ENCODE measurements around the gene ATG5.
"Not testable (repeated sequence)": the region's sequence is repeated elsewhere in the genome, so short reads cannot be mapped to it uniquely, and the experiment has no call there.

ATG5 gene

DNA sequence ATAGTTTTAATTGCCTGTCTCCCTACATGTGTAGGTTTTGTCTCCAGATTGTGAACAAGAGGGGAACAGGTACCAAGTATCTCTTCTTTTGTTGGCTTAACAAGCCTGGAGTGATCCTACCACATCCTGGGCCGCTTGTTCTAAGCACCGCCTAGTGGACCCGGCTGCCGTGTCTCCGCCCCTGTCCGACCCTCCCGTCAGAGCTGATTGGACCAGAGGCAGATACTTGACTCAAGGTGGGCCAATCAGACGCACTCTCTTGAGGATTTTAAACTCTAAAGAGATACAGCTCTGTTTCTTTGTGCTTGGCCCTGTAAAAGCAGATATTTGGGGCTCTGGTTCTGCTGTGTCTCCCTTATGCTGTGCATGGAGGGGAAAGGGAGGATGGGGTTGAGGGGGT, 171.2 kb downstream of the ATG5 start:
- DNase-seq (ENCODE audit: low spot score) = no peak

- no peak for DNase-seq (ENCODE audit: low spot score)
Observed at GRCh38 chr6:106152952-106153351, 172.6 kb downstream of the ATG5 start.

- not testable (repeated sequence) for DNase-seq (ENCODE audit: low spot score)
Observed at GRCh38 chr6:106152476-106152875, 173.1 kb downstream of the ATG5 start.

DNA sequence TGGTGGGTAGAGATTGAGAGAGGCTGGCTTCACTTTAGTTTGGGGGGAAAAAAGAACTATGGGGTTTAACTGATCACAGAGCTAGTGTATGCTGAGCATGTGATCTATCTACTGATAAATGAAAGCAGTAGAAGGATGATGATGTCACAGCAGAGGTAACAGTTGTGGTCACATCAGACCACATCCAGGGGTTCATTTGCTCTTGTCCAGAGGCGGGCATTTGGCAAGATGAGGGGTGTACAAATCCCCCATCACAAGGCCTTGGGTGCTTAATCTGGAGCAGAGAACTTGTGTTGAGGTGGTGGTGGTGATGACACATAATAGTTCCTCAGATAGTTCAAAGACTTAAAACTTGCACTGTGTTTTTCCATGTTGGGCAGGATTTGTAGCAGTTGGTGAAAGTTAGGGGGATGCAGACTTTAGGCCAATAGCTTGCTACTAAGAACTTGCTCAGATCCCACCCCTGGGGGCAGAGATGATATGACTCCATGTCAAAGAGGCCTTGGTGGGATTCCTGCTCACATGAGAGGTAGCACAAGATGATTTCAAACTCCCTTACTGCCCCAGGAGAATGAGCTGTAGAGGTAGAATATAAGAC, 176.0 kb downstream of the ATG5 start:
- no peak for DNase-seq (ENCODE audit: low spot score)

- no peak for DNase-seq (ENCODE audit: low spot score)
Observed at GRCh38 chr6:106147476-106147875, 178.1 kb downstream of the ATG5 start.

GRCh38 chr6:106146852-106147351, 178.7 kb downstream of the ATG5 start:
- no peak for DNase-seq (ENCODE audit: low spot score)

DNA sequence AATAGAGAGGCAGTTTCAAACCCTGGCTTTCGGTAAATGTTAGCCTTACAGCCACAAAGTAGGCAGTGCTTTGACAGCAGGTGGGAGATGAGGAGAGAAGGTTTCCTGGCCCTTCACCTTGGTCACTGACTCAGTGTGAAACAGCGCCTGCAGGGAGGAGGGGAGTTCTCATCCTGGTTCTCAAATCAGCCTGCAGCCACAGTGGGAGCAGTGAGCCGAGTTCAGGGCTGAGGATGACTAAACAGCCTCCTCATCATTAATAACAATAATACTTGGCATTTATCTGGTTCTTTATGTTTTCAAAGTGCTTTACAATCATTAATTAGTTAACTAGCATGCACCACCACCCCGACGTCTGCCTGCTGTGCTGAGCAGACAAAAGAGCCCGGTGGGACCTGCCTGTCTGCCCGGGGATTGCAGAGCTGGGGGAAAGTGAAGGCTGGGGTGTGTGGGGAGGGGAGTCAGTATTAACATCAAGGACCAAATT, 179.8 kb downstream of the ATG5 start:
- DNase-seq (ENCODE audit: low spot score) = no peak

GRCh38 chr6:106145144-106145543, 180.4 kb downstream of the ATG5 start:
- no peak for DNase-seq (ENCODE audit: low spot score)

- no peak for DNase-seq (ENCODE audit: low spot score)
Observed at GRCh38 chr6:106143665-106144064, 181.9 kb downstream of the ATG5 start.

DNA sequence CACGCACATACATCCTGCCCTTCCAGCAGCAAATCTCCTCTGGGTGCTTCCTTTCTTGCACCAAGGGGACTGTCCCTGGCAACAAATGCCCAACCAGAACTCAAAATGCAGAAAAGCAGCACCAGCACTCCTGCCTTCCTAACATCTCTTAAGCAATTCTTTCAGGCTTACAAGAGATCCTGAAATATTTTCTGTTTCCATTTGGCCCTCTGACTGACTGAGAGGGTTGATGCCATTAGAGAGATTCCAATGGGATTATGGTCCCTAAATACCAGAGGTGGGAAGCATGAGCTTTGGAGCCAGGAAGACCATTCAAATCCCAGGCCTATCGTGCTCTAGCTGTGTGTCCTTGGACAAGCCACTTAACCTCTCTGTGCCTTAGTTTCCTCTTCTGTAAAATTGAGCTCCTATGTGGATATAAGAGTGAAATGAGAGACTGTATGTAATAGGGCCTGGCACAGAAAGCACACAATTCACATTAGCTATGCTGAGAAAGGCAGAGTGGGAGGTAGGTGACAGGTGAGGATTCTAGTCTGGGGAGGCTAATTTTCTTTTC, 182.6 kb downstream of the ATG5 start:
- no peak for DNase-seq (ENCODE audit: low spot score)

DNA sequence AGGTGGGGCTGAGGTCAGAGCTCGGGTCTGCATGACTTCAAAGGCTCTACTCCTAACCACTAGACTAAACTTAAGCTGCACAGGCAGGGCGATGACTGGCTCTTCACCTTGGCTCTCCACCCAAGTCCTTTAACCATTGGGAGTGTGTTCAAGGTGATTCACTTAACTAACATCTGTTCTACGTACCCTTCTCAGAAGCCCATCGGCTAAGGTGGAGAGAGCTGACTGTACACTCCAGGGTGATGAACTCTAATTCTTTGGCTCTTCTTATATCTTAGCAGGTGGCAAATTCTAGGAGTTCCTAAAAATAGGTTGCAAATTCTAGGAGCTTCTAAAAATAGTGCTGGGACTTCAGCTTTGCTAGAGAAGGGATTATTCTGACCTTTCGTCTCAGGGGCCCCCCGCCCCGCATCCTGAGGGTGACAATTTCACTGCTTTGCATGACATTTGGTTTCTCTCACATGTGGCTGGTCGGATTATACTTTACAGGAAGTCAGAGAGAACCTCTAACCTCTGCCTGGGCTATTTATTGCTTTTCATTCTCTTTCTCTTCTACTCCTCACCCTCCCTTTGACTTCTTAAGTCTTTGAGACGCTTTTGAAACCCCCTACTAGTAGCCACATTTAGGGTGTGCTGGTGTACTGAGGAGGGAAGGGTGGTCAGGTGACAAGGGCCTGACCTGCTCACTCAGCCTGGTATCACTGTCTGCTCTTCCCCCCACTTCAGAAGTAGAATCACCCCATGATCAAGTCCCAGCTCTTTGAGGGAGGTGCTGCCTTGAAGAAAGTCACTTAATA, 183.9 kb downstream of the ATG5 start:
- no peak for DNase-seq (ENCODE audit: low spot score)

DNA sequence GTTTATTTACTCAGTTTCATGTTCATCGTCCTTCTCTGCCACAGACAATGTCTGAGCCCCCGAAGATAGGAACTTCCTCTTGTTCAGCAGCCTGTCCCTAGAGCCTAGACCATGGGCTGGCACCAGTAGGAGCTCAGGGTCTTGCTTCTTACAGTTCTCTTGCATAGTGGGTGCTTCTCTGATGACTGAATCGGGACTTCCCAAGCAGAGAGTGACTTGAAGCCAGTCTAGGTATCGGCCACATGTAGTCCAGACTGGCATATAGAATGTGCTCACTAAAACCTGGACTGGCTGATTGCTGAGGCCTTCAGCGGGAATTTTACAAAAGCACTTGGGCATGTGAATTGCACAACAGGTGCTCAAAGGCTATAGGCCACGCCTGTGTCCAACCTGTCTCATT, 187.4 kb downstream of the ATG5 start:
- DNase-seq (ENCODE audit: low spot score) = no peak

DNA sequence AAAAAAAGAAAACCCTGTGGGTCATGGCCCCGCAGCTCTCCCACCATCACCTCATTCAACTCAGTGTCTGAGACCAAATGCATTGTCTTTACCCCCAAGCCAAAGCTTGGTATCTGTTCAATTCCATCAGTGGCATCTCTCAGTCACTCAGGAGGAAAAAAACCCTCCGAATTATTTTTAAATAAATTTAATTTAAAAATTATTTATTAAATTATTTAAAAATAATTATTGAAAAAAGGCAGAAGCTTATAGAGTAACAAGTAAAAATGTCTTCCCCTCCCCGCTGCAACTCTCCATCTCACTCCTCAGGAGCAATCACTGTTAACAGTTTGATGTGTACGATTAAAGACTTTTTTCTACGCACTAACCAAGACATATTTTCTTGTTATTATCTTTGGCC, 188.7 kb downstream of the ATG5 start:
- no peak for DNase-seq (ENCODE audit: low spot score)

GRCh38 chr6:106135911-106136571, 189.5 kb downstream of the ATG5 start:
- no peak for DNase-seq (ENCODE audit: low spot score)

DNA sequence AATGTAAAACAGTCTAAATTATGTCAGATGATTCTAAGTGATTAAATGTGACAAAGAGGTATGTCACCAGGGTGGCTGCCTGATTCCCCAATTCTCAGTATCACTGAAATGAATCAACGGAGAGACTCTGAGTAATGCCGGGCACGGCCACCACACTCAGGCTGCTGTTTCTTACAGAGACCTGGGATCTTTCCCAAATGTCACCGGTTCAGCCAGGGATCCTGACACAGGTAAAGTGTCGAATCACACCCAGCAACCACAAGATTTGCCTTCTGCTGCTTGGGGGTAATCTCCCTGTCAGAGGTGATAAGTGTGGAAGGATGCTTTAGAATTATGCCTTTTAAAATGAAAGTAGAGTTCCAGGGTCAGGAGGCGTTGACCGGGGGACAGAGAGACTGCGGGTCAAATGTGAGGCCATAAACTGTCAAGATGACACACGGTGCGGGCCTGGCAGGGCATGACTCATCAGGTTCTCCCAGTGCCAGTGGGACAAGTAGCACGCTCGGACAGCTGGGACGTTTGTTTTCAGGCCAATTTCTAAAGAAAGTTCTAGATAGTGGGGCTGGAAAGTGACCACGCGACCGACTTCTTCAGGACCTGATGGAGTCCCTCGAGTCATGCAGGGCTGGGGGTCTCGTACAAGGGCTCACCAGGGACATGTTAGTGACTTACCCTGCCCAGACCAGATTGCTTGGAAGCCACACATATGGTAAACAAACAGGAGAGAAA, 190.5 kb downstream of the ATG5 start:
- DNase-seq (ENCODE audit: low spot score) = no peak
